Stimulated activated naive CD4-positive, alpha-beta T cell (primary cell): ENCODE data around the gene RGS6.

ENCODE experiments used
- DNase-seq, 6 experiments: peaks; one replicate each; lab custom pipeline; 2025; lab: John Stamatoyannopoulos, UW

Gene RGS6

DNA sequence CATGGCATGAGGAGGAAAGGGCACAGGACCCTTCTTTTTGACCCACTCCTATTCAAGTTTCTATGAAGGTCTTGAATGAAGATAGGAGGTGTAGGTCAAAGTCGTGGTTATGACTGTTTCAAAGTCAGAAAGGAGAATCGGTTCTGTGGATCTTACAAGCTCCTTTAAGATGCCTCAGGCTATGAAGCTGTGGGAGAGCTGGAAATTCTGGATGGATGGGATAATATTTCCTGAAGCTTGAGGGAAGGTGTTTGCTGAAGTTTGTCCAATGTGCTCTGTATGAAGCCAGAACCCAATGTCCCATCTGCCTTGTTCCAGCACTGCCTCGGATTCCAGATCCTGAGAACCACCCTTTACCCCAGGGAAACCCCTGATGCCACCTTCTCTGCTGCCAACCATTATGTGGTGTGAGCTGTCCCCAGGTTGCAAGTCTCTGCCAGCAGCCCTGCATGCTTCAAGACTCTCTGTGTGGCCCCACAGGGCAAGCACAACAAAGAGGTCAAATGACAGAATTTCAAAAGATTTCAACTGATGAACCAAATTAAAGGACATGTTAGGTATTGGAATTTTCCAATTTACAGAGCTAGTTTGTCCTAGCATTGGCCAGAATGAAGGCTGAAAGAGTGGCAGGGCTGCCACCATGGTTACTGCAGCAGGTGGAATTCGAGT lies 472.0 kb downstream of the RGS6 start:
- DNase-seq, result no peak

DNA sequence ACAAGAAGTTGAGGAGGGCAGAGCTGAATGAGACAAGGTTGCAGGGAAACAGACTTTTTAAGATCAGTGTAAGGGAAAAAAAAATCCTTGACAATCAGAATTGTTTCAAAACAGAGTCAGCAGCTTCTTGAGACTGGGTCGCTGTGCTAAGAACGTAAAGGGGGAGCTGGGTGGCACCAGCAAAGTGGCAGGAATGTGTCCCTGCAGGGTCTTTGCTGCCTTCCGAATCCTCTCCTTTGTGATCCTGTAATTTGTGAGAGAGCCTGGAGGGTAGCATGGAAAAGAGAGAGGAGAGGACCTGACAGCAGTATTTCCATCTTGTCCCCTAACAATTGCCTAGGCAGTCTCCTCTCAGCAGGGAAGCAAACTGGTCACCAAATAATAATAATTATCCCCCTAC lies 472.8 kb downstream of the RGS6 start:
- no peak for DNase-seq

DNA sequence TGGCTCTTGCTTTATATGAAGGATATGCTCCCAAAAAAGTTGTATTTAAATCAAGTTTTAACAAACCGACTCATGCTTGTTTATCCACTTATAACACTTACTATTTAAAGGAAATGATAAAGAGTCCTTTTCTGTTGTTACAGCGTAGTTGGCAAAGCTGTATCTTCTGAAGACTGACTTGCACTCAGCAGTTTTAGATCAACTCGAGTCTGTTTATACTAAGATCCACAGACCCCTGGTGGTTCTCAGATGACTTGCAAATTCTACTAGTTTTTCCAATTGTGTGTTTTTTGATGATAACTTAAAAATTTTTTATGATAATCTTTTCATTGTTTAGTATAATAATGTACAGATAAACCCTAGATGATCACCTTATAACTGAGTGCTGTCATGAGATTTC lies 475.8 kb downstream of the RGS6 start:
- no peak for DNase-seq

DNA sequence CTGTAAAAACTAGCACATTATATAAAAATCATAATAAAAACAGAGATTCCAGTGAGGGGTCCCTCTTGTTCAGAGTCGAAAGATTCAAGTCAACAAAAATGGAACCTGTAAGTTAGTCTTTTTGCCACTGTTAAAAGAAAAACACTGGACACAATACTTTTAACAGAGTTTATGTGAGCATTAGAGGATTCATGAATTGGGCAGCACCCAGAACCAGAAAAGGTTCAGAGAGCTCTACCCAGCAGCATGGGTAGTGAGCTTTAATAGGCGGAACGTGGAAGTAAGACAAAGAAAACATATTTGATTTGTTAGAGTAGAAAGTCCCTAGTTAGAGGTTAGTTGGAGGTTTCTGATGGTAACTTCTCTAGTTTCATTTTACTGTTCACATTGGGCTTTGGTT lies 476.8 kb downstream of the RGS6 start:
- no peak for DNase-seq

DNA sequence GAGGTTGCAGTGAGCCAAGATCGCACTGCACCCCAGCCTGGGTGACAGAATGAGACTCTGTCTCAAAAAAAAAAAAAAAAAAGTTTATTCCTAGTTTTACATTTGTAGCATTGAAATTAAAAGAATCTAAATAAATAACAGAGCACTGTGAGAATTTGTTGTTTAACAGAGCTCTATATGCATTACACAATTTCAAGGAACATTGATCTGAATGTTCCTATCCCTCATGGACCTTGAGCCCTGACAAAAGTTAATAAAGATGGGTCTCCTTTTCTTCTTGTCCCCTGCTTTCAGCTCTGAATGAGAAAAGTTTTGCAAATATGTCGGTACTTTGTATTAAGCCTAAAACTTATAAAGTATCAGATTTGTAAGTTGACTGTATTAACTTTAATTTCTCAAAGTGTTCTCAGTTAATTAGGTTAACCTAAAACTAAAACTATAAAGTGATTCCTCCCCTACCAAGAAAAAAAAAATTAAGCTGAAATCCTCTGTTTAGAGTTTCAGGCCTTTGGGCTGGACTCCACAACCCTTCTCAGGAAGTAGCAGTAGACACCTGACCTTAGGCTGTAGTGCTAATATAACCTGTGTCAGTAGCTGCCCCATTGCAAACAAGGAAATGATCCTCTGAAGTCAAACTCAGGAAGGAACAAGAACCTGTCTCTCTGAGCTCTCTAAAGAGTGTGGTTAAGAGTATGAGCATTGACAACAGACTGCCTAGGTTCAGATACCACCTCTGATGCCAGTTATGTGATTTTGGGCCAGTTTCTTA lies 484.0 kb downstream of the RGS6 start:
- no peak for DNase-seq

DNA sequence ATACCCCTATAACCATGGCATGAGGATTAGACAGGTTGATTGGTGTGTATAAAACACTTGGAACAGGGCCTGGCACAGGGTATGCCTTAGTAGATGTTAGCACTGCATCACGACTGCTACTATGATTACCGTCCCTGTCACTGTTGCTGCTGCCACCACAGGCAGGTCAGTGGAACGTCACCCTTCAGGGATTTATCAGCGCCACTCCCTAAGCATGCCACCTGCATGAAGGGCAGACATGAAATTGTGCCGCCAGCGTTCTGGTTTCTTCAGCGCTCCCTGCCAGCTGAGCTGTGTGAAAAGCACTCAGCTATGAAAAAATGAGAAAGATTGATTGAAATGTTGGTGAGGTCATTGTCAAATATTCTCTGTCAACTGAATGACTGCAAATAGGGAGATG lies 484.7 kb downstream of the RGS6 start:
- DNase-seq, result peak in 1 of 6 experiments; percentile 17

DNA sequence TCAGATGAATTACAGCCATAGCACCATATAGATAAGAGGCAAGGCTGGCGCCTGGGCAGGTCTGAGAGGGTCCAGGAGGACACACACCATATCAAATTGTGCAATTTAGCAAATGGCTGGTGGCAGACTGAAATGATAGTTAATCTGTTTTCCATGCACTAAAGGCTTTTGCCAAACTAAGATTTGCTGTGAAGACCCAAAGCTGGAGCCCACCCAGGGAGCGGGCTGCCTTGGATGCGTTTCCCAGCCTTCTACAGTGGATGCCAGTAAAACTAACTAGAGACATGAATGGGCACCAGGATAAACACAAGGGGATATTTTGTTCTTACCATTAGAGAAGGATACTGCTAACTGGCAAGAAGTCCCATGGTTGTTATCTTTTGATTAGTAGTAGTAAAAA lies 486.6 kb downstream of the RGS6 start:
- DNase-seq, result no peak

DNA sequence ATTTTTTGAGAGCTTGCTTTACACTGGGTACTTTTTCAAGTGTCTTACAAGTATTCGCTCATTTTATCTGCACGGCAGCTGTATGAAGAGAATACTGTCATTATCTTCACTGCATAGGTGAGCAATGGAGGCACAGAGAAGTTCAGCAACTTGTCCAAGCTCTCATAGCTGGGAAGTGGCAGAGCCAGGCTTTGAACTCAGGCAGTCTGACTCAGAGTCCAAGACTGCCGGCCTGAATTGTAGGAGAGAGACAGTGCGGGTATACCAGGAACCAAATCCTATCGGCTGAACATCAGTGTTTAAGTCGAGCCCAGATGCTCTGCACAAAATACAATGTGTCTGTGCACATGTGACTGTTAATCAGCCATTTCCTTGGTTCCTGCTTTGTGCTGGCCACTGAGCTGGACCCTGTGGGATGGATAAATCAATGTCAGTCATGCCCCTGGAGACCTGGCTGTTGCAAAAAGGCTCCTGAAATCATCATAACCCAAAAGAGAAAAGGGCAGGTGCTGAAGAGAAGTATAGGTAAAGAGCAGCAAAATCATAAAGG lies 487.1 kb downstream of the RGS6 start:
- DNase-seq, result no peak

DNA sequence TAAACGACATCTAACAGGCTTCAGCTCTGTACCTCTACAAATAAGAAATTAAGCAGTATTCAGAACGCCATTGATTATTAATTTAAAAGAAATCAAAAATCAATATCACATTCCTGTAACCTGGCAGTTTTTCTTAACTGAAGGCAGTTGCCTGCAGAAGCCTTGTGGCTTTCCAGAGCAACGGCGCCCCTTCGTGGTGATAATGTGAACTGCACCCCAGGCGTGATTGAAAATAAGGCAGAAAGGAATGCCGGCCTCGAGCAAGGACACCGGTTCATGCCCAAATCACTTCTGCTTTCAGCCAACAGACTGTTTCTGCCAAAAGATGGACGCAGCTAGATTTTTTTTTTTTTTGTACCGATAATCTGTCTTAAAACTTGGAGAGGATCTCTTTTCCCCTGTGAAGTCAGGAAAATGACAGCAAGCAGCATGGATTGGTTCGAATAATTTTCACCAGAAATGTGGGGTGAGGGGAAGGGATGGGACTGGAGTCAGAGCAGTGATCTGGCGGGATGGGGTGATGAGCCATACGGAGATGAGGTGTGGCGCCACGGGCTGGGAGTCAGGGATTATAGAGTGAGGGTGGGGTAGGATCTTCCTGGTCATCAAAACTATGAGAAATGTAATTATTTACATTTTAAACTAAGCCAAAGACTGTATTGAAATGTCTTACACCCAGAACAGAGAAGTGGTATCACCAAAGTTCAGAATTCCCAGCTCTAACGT lies 488.7 kb downstream of the RGS6 start:
- peak; percentile 2 to 26 (median 18) for DNase-seq

DNA sequence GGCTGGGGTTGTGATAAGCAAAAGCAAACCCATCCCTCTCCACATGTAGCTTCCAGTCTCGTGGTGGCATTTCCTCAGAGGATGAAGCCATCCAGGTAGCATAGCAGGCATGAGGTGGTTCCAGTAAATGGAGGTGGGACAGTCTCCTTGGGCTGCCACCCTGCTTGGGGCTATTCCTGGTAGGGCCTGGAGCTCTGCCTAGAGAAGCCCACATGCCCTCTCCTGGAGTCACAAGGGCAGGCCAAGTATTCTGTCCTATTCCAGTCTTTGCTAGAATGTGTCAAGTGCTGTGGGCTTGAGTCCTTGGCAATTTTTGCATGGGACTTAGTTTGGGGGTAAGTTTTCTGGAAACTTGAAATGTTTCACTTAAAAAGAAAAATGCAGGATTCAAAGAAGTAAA lies 491.7 kb downstream of the RGS6 start:
- no peak for DNase-seq

DNA sequence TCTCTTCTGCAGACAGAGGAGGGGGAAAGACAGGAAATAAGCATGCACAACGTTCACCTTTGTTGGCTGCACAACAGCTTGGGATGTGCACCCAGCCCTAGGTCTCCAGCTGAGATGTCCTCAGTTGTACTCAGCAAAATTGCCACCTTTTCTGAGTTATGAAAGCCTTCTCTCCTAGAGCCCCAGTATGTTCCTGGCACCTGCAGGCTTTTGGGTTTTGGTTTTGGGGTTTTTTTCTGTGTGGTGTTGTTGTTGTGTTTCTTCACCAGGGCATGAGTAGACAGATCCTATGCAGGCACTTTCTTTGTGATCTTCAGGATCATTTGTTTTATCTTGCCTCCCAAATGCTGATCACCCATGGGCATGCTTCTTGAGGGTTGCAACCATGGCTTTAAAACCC lies 498.2 kb downstream of the RGS6 start:
- DNase-seq, result no peak

DNA sequence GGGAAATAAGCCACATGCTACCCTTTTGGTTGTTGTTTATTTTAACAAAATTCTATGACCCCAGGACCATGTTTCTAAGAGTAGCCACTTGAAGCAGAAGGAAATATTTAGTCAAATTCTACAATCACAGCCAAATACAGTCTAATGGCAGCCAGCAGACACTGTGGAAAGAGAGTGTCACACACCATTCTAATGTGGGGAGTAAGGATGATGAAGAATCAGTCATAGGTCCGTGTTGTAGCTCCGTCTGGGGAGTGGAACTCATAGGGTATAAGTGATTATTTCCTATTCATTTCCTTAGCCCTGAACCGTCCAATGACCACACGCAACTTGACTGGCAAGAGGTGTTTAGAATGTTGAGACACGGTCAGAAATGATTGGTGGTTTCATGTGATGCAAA lies 500.5 kb downstream of the RGS6 start:
- DNase-seq, result no peak

DNA sequence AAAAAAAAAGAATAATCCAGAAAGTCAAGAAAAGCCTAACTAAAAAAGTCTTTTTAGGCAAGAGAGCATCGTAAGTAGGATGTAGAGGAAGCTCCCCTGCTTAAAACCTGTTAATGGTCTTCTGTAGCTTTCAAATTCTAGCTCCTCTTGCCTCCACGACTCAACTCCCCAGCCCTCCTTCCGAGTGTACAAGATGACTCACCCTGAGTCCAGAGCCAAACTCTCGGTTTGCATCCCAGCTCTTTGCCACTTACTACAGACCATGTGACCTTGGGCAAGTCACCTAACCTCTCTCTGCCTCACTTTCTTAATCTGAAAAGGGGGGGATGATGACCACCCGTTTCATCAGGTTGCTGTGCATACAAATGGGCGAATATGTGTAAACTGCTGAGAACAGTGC lies 501.3 kb downstream of the RGS6 start:
- DNase-seq, result no peak

DNA sequence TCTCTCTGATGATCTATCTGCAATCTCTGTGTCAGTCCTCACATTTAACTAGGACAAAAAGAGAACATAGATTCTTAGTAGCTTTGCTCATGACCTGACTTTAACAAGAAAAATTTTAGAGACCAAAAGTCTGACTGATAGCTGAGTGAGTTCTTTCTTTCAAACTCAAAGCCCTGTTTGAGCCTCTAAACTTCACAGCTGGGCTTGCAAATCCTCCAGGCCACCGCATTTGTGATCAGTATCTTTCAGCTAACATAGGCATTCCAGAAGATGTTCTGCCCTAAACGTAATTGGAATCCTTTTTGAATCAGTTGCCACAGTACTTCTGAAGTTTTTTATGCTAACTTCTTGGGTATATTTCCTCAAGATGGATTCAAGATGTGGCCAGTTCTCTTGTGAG lies 502.6 kb downstream of the RGS6 start:
- DNase-seq, result no peak

DNA sequence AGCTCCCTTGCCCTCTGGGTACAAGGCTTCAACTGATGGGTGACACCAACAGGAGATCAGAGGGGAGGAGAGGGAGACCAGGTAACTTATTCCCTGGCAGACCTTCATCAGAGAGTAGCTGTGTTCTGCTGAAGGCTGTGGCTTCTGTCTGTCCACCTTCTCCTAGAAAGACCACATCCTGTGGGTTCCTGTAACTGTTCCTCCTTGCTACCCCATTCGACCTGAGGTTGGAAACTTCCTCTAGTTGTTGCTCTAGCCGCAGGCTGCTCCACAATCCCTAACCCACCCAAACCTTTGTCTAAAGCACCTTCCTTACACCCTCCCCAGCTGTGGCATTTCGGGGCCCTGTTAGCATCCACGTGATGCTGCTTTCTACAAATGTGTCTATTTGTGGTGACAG lies 507.5 kb downstream of the RGS6 start:
- no peak for DNase-seq

DNA sequence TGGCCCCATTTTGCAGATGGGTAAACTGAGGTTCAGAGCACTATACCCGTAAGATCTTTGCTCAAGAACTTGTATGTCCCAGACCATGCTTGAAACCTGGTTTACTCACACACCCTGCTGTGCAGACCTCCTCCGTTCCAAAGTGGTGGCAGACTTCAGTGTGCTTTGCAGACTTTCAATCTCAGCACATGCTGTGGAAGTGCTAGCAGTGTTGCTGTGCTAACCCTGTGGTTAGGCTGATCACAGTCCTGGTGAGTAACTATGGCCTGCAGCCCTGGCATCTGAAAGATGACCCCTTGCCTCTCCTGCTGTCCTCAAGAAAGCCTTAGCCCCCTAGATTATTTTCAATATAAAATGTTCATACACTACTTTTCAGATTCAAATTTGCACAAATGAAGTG lies 511.0 kb downstream of the RGS6 start:
- DNase-seq, result no peak

DNA sequence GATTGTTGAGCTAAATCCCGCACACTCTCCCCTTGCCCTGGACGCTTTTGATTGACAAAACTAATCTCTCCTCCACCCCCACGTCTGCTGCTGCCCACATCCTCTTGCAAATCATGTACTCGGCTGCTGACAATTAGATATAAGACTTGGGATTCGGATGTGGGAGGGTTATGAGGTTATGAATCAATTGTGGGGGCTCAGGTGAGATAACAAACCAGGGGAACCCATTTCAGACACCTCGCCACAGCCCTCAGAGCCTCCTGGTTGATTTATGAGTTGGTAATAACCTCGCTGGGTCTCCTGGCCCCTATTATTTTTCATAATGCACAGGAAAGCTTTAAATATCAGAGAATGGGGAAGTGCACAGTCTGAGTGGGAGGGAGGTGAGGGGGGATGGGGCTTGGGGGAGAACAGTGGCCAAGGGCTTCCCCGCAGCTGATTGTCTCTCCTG lies 511.8 kb downstream of the RGS6 start:
- peak in 3 of 6 experiments; percentile 18 to 23 (median 19) for DNase-seq

DNA sequence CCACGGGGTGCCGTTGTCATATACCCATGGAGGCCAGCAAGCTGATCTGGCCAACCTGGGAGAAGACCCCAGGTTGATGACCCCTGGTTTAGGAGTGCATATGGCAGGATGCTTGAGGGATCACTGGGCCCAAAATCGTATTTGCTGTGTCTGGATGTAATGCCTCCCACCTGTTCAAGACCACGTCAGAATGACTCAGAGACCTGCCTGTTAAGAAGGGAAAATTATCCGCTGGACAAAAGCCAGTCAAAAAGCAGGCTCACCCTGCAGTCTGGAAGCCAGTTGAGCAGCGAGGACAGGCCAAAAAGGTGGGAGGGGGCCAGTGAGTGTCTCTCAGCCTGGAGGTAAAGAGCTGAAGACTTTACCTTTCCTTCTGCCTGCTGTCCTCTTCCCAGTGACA lies 512.5 kb downstream of the RGS6 start:
- DNase-seq, result no peak

DNA sequence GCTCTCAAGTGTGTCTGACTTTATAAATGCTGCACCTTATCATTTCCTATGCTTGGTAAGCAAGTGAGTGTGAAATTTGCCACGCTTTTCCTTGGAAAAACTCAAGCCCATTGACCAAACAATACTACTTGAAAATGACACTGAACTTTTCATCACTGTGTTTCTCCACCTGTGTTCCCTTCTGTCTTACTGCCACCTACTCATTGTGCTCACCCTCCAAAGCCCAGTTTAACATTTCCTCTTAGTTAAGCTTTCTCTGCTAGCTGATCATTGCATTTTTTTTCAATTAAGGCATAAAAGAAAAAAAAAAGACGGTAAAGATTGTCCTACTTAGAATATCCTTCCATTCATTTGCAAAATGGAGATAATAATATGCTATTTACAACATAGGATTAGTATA lies 516.0 kb downstream of the RGS6 start:
- DNase-seq, result no peak

DNA sequence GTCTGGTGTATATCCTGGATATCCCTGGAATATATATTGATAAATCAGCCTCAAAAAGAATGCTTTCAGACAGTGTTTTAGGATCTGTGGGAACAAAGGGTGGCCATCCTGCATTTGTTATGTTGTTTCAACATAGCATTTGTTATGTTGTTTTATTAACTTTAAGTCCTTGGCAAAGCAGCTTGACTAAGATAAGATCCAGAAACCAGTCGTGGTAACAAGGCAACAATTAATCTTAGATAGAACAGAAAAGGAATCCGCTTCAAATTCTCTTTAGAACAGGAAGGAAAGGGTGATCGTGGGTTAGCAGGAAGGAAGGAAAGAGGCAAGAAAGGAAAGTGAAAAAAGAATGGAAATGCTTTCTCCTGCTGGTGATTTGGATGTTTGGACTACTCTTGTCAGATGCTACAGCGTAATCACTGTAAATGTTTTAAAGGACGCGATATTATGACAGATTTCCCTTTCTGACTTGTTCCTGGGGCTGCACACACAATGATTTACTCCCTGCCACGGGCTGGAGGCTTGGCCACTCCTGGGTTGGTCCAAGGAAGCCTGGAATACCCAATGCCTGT lies 518.3 kb downstream of the RGS6 start:
- DNase-seq, result no peak

DNA sequence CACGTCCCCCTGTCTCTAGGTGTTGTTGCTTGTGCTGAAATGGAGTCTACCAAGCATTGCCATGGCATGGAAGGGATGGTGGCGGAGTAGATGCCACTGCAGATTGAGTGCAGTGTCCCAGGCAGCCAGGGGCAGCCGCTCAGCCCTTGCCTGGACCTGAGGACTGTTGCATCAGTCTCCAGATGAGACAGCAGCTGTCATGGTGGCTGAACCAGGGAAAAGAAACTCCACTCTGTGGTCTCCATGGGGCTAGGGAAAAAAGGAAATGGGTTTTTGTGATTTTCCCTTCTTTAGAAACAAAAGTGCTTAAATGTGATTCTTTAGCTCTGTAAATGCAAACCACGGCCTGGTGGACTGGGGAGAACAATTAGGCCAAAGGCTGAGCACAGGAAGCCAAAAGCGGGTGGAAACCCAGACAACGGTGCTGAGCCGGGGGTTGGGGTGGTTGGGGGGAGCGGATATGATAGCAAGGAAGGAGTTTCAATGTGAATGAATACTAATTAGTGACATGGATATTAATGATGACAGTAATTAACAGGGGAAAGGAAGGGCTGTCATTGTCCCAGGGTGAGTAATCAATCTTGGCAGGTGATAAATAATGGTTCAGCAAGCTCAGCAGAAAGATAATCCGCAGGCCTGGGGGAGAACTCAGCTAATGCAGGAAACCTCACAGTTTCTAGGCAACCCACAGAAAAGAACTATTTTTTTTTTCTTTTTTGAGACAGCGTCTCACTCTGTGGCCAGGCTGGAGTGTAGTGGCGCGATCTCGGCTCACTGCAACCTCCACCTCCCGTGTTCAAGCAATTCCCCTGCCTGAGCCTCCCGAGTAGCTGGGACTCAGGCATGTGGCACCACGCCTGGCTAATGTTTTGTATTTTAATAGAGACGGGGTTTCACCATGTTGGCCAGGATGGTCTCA lies 519.1 kb downstream of the RGS6 start:
- peak in 2 of 6 experiments; percentile 14 to 22 for DNase-seq
